GM23338 (cell line): ENCODE results near the gene POGZ. TPM values are rescaled to one million over a fixed set of nuclear protein-coding genes. Genes with fewer than 3 reads are reported as not detected.

Experiments used
- ATAC-seq: fragments of 200-7000 bp; cut with Tn5 transposase; 3 replicates; pipeline ENCODE4 v1.9.1; 2020
- DNase-seq: peaks from one replicate; pipeline ENCODE4 v3.0.0-alpha.2; 2015; ENCODE audit warnings: low spot score
- H2AFZ ChIP-seq: fragments of 200-600 bp; sonication (generic); 2 replicates; pipeline ENCODE4 v1.8.0; 2016; ENCODE audit warnings: antibody characterized with exemption, mild to moderate bottlenecking, moderate library complexity
- H3F3A ChIP-seq: fragments of 200-600 bp; sonication (generic); replicated peaks from 2 replicates; pipeline ENCODE4 v1.8.0; 2017; ENCODE audit warnings: antibody characterized with exemption, mixed run types, low read depth
- H3K27ac ChIP-seq: fragments of 200-600 bp; sonication (generic); 2 replicates; pipeline ENCODE4 v1.6.1; 2016; ENCODE audit warnings: low read depth
- H3K27me3 ChIP-seq: fragments of 200-600 bp; sonication (generic); 2 replicates; pipeline ENCODE4 v1.8.0; 2016; ENCODE audit warnings: mild to moderate bottlenecking, mixed run types, moderate library complexity; ENCODE audit not compliant: insufficient read depth
- H3K36me3 ChIP-seq: fragments of 200-600 bp; sonication (generic); 2 replicates; pipeline ENCODE4 v1.8.0; 2016; ENCODE audit warnings: mild to moderate bottlenecking; ENCODE audit not compliant: insufficient read depth
- H3K4me1 ChIP-seq: fragments of 200-600 bp; sonication (generic); 2 replicates; pipeline ENCODE4 v1.8.0; 2016; ENCODE audit warnings: mild to moderate bottlenecking, moderate library complexity; ENCODE audit not compliant: insufficient read depth
- H3K4me2 ChIP-seq: fragments of 200-600 bp; sonication (generic); 2 replicates; pipeline ENCODE4 v1.7.1; 2017; ENCODE audit warnings: mixed run types
- H3K4me3 ChIP-seq: fragments of 200-600 bp; sonication (generic); 2 replicates; pipeline ENCODE4 v1.6.1; 2016; ENCODE audit warnings: mixed run types
- H3K79me2 ChIP-seq: fragments of 200-600 bp; sonication (generic); replicated peaks from 2 replicates; pipeline ENCODE4 v1.8.0; 2017; ENCODE audit warnings: mild to moderate bottlenecking; ENCODE audit not compliant: insufficient read depth
- H3K9me2 ChIP-seq: fragments of 200-600 bp; sonication (generic); 2 replicates; pipeline ENCODE4 v1.8.0; 2017; ENCODE audit not compliant: insufficient read depth
- H4K20me1 ChIP-seq: fragments of 200-600 bp; sonication (generic); replicated peaks from 2 replicates; pipeline ENCODE4 v1.8.0; 2017; ENCODE audit warnings: mild to moderate bottlenecking; ENCODE audit not compliant: insufficient read depth
- H3K27ac Mint-ChIP-seq: 2 replicates; pipeline ENCODE4 v1.8.0; 2020; ENCODE audit warnings: inconsistent platforms, mild to moderate bottlenecking, moderate library complexity, mixed read lengths
- H3K27me3 Mint-ChIP-seq: 3 replicates; pipeline ENCODE4 v1.8.0; 2022; ENCODE audit warnings: low read depth, mild to moderate bottlenecking, moderate library complexity, mixed read lengths, inconsistent platforms; ENCODE audit not compliant: insufficient read depth, poor library complexity
- H3K36me3 Mint-ChIP-seq: 3 replicates; pipeline ENCODE4 v1.8.0; 2021; ENCODE audit warnings: low read depth, mild to moderate bottlenecking, inconsistent platforms, moderate library complexity, mixed read lengths
- H3K4me1 Mint-ChIP-seq: 3 replicates; pipeline ENCODE4 v1.8.0; 2020; ENCODE audit warnings: mild to moderate bottlenecking, inconsistent platforms, mixed read lengths
- H3K4me3 Mint-ChIP-seq: 3 replicates; pipeline ENCODE4 v1.8.0; 2021; ENCODE audit warnings: moderate library complexity, mild to moderate bottlenecking, inconsistent platforms, mixed read lengths
- H3K9me3 Mint-ChIP-seq: 3 replicates; pipeline ENCODE4 v1.8.0; 2020; ENCODE audit warnings: moderate library complexity, mild to moderate bottlenecking, inconsistent platforms, mixed read lengths
- CREB1 ChIP-seq: fragments of 250-450 bp; sonication (Bioruptor Pico); IDR thresholded peaks from 2 replicates; pipeline ENCODE4 v1.5.0; 2020; ENCODE audit warnings: low read depth, mild to moderate bottlenecking, moderate library complexity
- JUNB ChIP-seq: IDR thresholded peaks from one replicate; pipeline ENCODE4 v1.6.1; 2016; ENCODE audit warnings: antibody characterized with exemption; ENCODE audit not compliant: unreplicated experiment
- POLR2AphosphoS5 ChIP-seq: IDR thresholded peaks from 2 replicates; pipeline ENCODE4 v1.6.1; 2016; ENCODE audit warnings: antibody characterized with exemption, low read depth
- ZNF114 ChIP-seq: fragments of 250-450 bp; sonication (Bioruptor Pico); IDR thresholded peaks from 2 replicates; pipeline ENCODE4 v1.5.0; 2020; ENCODE audit warnings: mild to moderate bottlenecking, moderate library complexity
- ZNF331 ChIP-seq: fragments of 250-450 bp; sonication (Bioruptor Pico); IDR thresholded peaks from 2 replicates; pipeline ENCODE4 v1.5.0; 2020; ENCODE audit warnings: low read depth, mild to moderate bottlenecking, moderate library complexity
- polyA plus RNA-seq: library from polyadenylated mRNA; unstranded; fragments of >200 nt; fragmentation: Nextera tagmentation; extraction: Ambion mirVana; gene quantifications from 2 replicates; pipeline ENCODE4 v1.2.1, GENCODE V29; 2016
- total RNA-seq: library from RNA; depleted of rRNA; stranded (reverse); fragments of >200 nt; shearing (Covaris generic); gene quantifications from 2 replicates; pipeline ENCODE4 v1.2.3, GENCODE V29; 2014
- TF ChIP-seq, protein P1 (sequence below): IDR thresholded peaks from one replicate; pipeline ENCODE4 v1.6.1; 2018; ENCODE audit warnings: antibody characterized with exemption; ENCODE audit not compliant: unreplicated experiment
- TF ChIP-seq, protein P2 (sequence below): IDR thresholded peaks from 2 replicates; pipeline ENCODE4 v1.6.1; 2016; ENCODE audit warnings: antibody characterized with exemption
- TF ChIP-seq, protein P3 (sequence below), 2 experiments: fragments of 200-600 bp in 1 of 2; sonication (generic) in 1 of 2; conservative IDR thresholded peaks; 2 replicates each; pipeline versions ENCODE4 v1.5.1 to v1.6.1; 2016 to 2017; ENCODE audit warnings: antibody characterized with exemption in 2 of 2, low read depth in 2 of 2, mild to moderate bottlenecking in 2 of 2, moderate library complexity in 1 of 2

POGZ gene
- total and polyA plus RNA-seq, 2 experiments from 2014 or later, result 47.0 to 72.5 TPM

DNA sequence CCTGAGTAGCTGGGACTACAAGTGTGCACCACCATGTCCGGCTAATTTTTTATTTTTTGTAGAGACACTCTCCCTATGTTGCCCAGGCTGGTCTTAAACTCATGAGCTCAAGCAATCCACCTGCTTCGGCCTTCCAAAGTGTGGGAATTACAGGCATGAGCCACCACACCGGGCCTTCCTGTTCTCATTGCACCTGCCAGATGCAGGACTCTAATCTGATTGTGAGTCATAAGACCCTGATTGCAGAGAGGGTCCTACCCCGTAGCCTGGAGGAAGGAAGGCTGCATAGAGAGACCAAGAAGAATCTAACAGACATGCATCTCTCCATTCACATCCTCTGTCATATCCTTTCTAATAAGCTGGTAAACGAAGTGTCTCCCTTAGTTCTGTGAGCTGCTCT is 32.3 kb upstream of the POGZ start:
- Mint-ChIP-seq H3K4me1 (peaks cover 4% of the 10 kb centered on the region; the same call in 1 of the 3 replicates), H3K4me3 (no peak overlapping the region), H3K27me3 (peaks cover 9% of the 10 kb centered on the region), H3K27ac (no peak overlapping the region), H3K9me3 (no peaks in the 10 kb centered on the region), H3K36me3 (no peaks in the 10 kb centered on the region)
- ATAC-seq, result no peak
- H3K27me3 ChIP-seq, result no peaks in the 10 kb centered on the region
- H3K9me2 ChIP-seq, result no peaks in the 10 kb centered on the region
- H2AFZ ChIP-seq, result no peak overlapping the region
- H3K27ac ChIP-seq, result no peak overlapping the region
- TF ChIP-seq, protein P1, sequence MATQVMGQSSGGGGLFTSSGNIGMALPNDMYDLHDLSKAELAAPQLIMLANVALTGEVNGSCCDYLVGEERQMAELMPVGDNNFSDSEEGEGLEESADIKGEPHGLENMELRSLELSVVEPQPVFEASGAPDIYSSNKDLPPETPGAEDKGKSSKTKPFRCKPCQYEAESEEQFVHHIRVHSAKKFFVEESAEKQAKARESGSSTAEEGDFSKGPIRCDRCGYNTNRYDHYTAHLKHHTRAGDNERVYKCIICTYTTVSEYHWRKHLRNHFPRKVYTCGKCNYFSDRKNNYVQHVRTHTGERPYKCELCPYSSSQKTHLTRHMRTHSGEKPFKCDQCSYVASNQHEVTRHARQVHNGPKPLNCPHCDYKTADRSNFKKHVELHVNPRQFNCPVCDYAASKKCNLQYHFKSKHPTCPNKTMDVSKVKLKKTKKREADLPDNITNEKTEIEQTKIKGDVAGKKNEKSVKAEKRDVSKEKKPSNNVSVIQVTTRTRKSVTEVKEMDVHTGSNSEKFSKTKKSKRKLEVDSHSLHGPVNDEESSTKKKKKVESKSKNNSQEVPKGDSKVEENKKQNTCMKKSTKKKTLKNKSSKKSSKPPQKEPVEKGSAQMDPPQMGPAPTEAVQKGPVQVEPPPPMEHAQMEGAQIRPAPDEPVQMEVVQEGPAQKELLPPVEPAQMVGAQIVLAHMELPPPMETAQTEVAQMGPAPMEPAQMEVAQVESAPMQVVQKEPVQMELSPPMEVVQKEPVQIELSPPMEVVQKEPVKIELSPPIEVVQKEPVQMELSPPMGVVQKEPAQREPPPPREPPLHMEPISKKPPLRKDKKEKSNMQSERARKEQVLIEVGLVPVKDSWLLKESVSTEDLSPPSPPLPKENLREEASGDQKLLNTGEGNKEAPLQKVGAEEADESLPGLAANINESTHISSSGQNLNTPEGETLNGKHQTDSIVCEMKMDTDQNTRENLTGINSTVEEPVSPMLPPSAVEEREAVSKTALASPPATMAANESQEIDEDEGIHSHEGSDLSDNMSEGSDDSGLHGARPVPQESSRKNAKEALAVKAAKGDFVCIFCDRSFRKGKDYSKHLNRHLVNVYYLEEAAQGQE, result no peak
- no peak for TF ChIP-seq JUNB
- TF ChIP-seq, protein P2, sequence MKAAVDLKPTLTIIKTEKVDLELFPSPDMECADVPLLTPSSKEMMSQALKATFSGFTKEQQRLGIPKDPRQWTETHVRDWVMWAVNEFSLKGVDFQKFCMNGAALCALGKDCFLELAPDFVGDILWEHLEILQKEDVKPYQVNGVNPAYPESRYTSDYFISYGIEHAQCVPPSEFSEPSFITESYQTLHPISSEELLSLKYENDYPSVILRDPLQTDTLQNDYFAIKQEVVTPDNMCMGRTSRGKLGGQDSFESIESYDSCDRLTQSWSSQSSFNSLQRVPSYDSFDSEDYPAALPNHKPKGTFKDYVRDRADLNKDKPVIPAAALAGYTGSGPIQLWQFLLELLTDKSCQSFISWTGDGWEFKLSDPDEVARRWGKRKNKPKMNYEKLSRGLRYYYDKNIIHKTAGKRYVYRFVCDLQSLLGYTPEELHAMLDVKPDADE, result no peak
- no peak for TF ChIP-seq ZNF331 (CRISPR knock-in tag)
- no peaks in the 10 kb centered on the region for H3K36me3 ChIP-seq
- H3K4me2 ChIP-seq, result no peak overlapping the region
- no peak overlapping the region for H3K4me3 ChIP-seq
- H3K4me1 ChIP-seq, result no peaks in the 10 kb centered on the region; the same call in 1 of the 2 replicates
- no peaks in the 10 kb centered on the region for H3F3A ChIP-seq
- DNase-seq, result no peak
- H4K20me1 ChIP-seq, result no peaks in the 10 kb centered on the region
- H3K79me2 ChIP-seq, result no peaks in the 10 kb centered on the region

DNA sequence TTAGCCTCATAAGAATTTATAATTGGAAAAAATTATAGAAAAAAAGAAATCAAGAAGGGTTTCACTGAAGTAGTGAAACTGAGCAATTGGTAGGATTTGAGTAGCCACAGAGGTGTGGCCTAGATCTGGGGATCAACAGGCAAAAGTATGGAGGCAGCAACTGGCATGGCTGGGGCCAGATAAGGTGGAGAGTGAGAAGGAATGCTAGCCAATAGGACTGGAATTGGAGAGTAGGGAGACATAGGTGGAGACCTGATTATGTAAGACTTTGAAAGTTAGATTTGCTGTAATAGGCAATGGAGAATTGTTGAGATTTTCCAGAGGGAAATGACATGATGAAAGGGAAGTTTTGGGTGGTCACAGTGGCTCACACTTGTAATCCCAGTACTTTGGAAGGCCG is 27.3 kb upstream of the POGZ start:
- H3K4me3 Mint-ChIP-seq, result no peak overlapping the region
- no peak overlapping the region for H3K27ac Mint-ChIP-seq
- no peaks in the 10 kb centered on the region; the same call in 2 of the 3 replicates for H3K9me3 Mint-ChIP-seq
- ATAC-seq (no peak), DNase-seq (no peak)
- Histone ChIP-seq H3K9me2 (no peaks in the 10 kb centered on the region), H3K27me3 (no peaks in the 10 kb centered on the region), H3F3A (no peaks in the 10 kb centered on the region), H3K79me2 (no peaks in the 10 kb centered on the region), H3K4me2 (no peak overlapping the region), H3K4me1 (no peaks in the 10 kb centered on the region), H2AFZ (no peak overlapping the region), H3K27ac (no peak overlapping the region), H3K36me3 (no peaks in the 10 kb centered on the region), H4K20me1 (no peaks in the 10 kb centered on the region), H3K4me3 (no peak overlapping the region)
- no peaks in the 10 kb centered on the region for H3K36me3 Mint-ChIP-seq
- H3K4me1 Mint-ChIP-seq, result no peaks in the 10 kb centered on the region
- H3K27me3 Mint-ChIP-seq, result peaks cover 9% of the 10 kb centered on the region
- TF ChIP-seq ZNF331 (CRISPR knock-in tag), result no peak
- TF ChIP-seq, protein P2, result no peak
- TF ChIP-seq POLR2AphosphoS5, result no peak
- TF ChIP-seq, protein P3, sequence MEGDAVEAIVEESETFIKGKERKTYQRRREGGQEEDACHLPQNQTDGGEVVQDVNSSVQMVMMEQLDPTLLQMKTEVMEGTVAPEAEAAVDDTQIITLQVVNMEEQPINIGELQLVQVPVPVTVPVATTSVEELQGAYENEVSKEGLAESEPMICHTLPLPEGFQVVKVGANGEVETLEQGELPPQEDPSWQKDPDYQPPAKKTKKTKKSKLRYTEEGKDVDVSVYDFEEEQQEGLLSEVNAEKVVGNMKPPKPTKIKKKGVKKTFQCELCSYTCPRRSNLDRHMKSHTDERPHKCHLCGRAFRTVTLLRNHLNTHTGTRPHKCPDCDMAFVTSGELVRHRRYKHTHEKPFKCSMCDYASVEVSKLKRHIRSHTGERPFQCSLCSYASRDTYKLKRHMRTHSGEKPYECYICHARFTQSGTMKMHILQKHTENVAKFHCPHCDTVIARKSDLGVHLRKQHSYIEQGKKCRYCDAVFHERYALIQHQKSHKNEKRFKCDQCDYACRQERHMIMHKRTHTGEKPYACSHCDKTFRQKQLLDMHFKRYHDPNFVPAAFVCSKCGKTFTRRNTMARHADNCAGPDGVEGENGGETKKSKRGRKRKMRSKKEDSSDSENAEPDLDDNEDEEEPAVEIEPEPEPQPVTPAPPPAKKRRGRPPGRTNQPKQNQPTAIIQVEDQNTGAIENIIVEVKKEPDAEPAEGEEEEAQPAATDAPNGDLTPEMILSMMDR (conservative IDR thresholded peaks at IDR 0.05; ENCODE audit: low read depth in 2 of 2), result no peak
- no peak for TF ChIP-seq CREB1 (CRISPR knock-in tag)
- no peak for TF ChIP-seq ZNF114
